HPDE6-E6E7 (cell line): Measurements from ENCODE around the gene OTUB1.

ENCODE experiments used
- DNase-seq: peaks from one replicate; pipeline ENCODE4 v3.0.0; 2011; ENCODE audit warnings: missing footprints; ENCODE audit errors: extremely low spot score

Gene OTUB1

GRCh38 chr11:63974259-63975143 is 11.7 kb upstream of the OTUB1 start, which contains the start of gene COX8A:
COX8A (plus strand) TSS chr11:63974620; CDS start chr11:63974681, 61 bp downstream.
- peak; percentile 98 for DNase-seq

DNA sequence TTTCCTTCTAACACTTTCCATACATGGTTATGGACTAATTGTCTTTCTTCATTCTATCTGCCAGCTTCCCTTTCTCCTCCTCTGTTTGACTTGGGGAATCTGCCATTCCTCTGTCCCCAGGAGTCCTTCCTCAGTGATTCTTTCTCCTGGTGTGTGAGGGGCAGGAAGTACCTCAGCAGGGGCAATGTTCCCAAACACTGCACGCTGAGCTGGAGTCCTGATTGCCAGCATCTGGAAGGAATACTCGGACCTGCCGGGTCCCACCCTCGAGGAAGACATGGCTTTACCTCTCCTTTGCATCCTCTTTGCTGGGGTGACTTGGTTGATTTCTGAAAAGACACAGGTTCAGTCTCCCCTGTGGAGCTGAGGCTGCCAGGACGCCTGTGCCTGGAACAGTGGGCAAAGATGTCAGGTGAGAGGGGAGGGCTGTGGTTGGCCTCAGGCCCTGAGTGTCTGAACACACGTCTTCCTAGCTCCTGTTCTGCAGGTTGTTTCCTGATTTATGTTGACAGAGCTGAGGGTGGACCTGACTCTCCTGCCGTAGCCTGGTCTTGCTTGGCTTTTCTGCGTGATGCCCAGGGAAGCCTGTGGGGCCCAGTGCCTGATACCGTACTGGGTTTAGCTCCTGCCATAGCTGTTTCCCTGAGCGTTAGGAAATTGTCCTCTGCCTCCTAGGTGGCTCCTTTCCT is 7.5 kb upstream of the OTUB1 start:
- DNase-seq, result no peak

DNA sequence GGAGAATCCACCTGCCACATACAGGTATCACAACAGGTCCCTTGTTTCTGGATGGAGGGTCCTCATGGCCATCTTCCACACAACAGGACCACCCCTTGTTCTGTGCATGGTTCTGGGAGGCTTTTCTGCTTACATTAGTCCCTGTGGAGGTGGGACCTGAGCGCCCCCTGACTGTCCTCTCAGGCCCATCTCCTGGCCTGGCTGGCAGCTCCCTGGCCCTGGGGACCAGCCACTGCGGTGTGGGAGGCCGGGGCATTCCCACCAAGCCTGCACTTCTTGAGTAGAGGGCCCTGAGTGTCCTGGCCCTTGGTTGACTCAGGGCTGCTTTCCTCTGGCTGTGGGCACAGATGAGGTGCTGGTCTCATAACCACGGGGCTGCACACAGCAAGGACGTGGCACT is 6.8 kb upstream of the OTUB1 start:
- DNase-seq, result no peak

GRCh38 chr11:63985812-63986155 is 454 bp upstream of the OTUB1 start:
- no peak for DNase-seq

- DNase-seq, result no peak
These were observed 785 bp downstream of the OTUB1 start for GRCh38 chr11:63986932-63987513.

DNA sequence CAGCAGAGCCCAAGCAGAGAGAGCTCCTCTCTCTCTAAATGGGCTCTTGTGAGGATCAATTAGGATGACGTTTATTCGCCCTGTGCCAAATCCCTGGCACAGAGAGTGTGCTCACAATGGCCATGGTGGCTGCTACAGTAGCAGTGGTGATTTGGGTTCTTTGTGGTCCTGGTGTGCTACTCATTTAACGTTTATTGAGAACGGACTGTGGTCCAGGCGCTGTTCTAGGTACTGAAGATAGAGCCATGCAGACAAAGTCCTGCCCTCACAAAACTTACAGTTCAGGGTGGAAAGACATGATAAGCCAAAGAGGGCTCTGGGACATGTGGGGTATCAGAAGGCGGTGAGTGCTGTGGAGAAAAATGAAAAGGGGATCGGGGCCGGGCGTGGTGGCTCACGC is 5.3 kb downstream of the OTUB1 start:
- DNase-seq, result no peak

- no peak for DNase-seq
These were observed 6.9 kb downstream of the OTUB1 start for GRCh38 chr11:63993100-63993499.

GRCh38 chr11:63993993-63994392 is 7.8 kb downstream of the OTUB1 start:
- no peak for DNase-seq

DNA sequence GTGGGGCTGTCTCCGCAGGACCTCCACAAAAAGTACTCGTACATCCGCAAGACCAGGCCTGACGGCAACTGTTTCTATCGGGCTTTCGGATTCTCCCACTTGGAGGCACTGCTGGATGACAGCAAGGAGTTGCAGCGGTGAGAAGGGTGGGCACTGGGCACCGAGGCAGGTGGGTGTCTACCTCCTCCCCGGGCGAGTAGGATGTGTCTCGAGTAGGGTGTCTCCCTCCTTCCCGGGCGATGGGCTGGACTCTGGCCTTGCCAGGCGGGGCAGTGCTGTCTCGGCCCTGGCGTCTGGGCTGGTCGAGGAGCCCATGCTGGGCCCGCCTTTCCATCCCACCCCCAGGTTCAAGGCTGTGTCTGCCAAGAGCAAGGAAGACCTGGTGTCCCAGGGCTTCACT is 10.3 kb downstream of the OTUB1 start:
- no peak for DNase-seq

- no peak for DNase-seq
These were observed 11.0 kb downstream of the OTUB1 start for GRCh38 chr11:63997104-63997700.

- no peak for DNase-seq
These were observed 11.6 kb downstream of the OTUB1 start for GRCh38 chr11:63997801-63998337.

DNA sequence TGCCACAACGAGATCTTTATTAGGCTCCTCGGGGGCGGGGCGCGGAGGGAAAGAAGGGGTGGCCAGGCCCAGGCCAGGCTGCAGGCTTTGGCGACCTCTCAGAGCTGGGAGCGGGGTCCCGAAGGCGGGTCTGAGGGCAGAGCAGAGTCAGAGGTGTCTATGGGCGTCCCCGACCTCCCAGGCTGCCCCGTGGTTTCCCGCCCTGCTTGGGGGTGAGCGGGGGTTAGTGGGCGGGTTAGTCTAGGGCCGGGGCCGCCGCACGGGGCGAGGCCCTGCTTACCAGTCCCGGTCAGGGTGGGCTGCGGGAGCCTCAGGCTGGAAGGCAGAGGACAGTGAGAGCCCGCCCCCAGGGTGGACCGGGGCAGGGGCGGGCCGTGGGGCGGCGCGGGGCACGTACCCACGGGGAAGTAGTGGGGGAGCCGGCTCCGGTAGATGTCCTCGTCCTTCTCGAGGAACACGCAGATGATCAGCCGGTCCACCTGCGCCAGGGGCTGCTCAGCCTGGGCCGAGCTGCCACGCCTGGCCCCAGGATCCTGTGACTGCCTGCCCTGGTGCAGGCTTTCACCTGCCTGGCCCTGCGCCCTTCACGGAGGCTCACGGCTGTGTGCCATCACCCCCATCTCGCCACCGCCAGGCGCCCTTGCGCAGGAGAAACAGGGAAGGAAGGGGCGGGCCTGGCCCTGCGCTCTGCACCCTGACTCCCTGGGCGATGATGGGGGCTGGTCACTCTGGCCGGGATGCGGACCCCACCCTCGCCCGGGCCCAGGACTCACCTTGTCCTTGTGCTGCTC is 12.5 kb downstream of the OTUB1 start:
- DNase-seq, result peak; percentile 75

GRCh38 chr11:63999349-64000025 is 13.2 kb downstream of the OTUB1 start:
- peak; percentile 97 for DNase-seq

- DNase-seq, result peak; percentile 55
These were observed 13.9 kb downstream of the OTUB1 start for GRCh38 chr11:64000026-64000739.

DNA sequence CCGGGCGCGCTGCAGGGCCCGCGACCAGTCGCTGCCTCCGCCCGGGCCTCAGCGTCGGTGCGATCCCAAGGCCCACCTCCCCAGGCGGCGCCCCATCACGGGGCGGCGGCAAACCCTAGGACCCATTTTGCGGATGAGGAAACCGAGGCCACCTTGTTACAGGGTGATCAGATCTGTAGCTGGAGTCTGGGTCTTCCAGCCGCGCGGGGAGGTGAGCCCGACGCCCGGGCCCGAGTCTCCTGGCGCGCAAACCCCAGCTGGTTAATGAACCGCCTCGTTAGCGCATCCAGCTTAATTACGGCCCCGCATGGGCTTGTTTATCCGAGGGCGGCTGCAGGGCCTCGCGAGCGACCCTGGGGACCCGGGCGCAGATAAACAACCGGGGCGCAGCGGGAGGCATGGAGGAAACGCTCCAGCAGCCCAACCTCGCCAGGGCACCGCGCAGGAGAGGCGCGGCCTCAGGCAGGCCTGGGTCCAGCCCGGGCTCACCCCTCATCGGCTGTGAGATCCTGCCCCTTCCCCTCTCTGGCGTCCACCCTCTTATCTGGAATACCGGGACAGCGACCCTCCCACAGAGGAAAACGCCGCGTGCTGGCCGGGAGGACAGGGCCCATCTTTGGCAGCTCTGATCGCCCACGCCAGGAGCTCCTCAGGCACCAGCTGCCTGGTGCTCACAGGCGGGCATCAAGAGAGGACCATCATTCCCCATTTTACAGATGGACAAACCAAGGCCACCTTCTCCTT is 14.7 kb downstream of the OTUB1 start:
- no peak for DNase-seq

GRCh38 chr11:64001484-64002420 is 15.5 kb downstream of the OTUB1 start:
- DNase-seq, result no peak

- no peak for DNase-seq
These were observed 17.8 kb downstream of the OTUB1 start for GRCh38 chr11:64003807-64004589.
